Activated T-cell treated with anti-CD3 and anti-CD28 coated beads for 48 hours (primary cell): ENCODE measurements around the gene ABCD3.
A peak's percentile ranks its signal among the peaks of the same experiment; 100 is the strongest.
"Not testable (repeated sequence)": the region's sequence is repeated elsewhere in the genome, so short reads cannot be mapped to it uniquely, and the experiment has no call there.

Source experiments
- DNase-seq: peaks from one replicate; pipeline ENCODE4 v3.0.0-alpha.2; 2020; ENCODE audit warnings: low read depth

Gene ABCD3

DNA sequence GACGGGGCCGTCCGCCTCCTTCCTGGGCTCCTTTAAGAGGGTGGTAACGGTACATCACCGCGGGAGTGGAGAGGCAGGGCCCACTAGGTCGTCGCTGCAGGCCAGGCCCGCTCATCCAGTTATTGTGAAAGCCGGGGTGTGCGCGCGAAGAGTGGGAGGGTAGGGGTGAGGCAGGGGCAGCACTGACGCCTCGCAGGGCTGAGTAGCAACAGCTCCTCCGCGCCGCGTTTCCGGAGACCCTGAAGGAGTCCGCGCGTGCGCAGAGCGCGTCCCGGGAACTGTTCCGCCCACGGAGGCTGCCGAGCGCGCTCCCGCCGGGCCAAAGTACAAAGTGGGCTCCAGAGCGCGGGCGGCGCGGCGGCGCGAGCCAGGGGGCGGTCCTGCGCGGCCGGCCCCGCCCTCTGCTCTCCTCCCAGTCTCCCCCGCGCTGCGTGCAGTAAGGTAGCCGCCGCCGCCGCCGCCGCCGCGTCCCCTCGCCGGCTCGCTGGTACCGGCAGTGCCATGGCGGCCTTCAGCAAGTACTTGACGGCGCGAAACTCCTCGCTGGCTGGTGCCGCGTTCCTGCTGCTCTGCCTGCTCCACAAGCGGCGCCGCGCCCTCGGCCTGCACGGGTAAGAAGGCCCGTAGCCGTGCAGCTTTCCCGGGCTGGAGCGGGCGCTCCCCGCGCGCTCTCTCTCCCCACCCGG, at the start of gene ABCD3:
ABCD3 (plus strand) TSS at position 412 of the 686 bp plus-strand sequence; CDS start at position 502, 90 bp downstream.
- peak; percentile 98 for DNase-seq

DNA sequence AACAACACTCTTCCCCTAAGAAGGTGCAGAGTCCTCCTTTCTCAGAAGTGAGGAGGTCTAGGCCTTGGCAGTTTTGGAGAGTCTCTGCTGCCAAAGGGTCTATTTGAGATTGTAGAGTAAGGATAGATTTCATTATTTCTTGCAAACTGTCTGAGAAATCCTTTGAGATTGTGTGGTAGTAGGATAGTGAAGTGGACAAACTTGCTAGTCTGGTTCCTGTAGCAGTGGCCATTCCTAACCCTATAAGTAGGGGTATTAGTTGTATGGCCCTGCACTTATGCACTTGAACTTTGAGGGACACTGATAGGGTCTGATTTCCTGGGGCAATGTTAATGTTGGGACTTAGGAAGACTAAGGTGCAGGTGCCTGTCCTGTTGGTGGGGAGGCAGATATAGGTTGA, 45.4 kb upstream of the ABCD3 start:
- not testable (repeated sequence) for DNase-seq

DNA sequence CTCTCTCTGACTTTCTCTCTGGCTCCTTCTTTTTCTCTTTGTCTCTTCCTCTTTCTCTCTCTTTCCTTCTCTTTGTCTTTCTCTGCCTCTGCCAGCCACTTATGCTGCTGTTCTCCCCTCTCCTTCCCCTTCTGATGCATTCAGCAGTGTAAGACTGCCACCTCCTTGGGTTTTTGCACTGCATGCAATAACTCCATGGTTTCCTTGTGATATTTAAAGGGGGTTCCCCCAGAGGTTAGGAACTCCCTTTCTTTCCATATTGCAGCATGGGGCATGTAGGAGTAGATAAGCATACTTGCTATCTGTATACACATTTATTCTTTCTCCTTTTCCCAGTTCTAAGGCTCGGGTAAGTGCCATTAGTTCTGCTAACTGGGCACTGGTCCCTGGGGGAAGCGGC, 44.9 kb upstream of the ABCD3 start:
- DNase-seq, result not testable (repeated sequence)

DNA sequence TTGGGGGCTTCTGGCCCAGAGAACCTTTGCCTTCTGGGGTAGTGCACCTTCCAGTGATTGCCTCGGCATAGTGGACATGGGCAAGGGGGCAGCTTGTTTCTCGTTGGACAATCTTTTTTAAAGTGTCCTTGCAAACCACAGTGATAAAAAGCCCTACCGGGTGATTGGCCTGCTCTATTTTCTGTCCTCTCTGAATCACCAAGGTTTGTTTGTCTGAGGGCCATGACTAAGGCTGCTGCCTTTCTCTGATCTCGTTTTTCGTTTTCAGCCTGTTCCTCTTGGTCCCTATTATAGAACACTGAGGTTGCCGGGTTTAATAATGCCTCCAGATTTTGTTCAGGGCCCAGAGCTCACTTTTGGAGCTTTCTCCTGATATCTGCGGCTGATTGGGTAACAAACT, 42.5 kb upstream of the ABCD3 start:
- DNase-seq, result not testable (repeated sequence)

DNA sequence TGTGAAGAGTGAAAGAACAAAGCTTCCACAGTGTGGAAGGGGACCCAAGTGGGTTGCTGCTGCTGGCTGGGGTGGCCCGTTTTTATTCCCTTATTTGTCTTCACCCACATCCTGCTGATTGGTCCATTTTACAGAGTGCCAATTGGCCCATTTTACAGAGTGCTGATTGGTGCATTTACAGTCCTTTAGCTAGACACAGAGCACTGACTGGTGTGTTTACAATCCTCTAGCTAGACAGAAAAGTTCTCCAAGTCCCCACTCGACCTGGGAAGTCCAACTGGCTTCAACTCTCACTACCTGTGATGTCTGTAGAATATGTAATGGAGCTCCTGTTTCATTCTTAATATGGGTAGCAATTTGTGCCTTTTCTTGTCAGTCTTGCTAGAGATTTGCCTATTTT, 39.7 kb upstream of the ABCD3 start:
- not testable (repeated sequence) for DNase-seq

DNA sequence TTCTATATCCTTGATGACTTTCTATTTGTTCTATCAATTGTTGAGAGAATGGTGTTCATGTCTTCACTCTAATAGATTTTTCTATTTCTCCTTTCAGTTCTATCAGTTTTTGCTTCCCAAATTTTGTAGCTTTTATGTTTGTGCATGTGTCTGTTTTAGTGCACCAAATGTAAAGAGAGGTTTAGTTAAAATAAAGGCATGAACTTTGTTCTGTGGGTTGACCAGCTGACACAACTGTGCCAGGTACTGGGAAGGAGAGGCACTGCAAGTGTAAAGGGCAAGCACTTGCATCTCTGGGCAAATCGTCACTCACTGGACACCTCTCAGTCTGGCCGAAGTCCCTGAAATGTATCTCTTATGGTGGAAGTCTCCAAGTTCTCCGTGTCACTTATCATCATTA, 38.6 kb upstream of the ABCD3 start:
- DNase-seq, result no peak

DNA sequence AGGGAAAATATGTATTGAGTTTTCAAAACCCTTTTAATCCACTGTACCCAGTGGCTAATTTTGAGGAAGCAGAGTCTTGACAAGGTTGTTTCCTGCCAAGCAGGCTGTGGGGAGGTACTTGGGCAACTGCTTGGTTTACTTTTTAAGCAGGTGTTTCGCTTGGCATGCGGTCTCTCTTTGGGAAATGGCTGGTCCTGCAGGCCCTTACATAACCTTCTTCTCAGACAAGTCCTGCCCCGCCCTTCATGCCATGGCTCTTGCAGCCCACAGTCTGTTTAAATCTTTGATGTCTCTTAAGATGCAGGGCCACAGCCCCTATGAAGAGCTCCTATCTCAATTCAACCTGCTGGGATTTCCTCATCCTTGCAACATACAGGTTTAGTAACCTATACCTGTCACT, 36.0 kb upstream of the ABCD3 start:
- DNase-seq, result no peak

DNA sequence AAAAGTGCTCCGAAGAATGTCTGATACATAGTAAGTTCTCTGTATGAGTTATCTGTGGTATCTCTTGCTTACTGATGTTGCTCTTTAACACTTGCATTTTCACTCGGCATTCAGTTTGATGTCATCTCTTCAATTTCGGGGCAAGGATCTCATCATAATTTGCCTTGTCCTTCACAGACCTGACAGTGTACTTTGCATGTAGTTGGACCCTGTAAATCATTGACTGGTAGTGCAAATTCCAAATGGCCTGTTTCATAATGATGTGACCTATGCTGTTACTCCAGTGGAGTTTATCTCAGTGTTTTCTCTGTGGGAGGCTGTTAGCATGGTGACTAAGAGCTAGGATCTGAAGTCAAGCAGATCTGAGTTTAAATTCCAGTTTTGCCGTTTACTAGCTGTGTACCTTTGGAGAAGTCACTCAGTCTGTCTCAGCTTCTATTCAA, 34.2 kb upstream of the ABCD3 start:
- DNase-seq, result no peak

DNA sequence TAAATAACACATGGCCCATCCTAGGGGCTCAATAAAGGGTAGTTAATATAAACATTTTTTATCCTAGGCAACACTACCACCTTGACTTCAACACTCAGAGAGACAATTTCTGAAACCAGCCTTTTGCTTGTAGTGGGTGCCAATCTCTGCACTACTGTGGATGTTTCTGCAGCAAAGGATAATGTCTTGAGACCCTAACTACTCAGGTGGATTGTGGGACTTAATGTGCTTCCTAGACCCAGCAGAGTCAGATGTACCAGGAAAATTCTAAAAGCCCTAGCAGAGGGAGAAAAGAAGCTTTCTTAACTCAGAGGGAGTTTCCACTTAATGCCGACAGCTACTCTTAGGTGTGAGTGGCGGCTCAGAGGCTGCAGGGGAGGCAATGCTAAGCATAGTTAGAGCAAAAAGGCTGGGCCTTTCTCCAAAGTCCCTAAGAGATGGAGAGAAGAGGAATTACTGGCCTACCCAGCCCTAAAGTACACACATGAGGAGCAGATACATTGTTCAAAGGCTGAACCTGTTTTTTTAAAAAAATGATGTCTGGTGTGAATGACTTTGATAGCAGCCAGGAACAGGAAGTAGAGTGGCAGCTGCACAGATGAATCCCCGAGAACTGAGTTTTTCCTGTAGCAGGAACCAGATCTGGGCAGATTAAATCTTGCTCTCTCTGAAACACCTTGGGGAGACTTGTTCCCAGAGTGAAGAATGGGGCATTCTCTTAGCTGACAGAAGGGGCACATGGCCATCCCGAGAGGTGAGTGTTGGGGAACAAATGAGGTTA, 33.5 kb upstream of the ABCD3 start:
- DNase-seq, result no peak

DNA sequence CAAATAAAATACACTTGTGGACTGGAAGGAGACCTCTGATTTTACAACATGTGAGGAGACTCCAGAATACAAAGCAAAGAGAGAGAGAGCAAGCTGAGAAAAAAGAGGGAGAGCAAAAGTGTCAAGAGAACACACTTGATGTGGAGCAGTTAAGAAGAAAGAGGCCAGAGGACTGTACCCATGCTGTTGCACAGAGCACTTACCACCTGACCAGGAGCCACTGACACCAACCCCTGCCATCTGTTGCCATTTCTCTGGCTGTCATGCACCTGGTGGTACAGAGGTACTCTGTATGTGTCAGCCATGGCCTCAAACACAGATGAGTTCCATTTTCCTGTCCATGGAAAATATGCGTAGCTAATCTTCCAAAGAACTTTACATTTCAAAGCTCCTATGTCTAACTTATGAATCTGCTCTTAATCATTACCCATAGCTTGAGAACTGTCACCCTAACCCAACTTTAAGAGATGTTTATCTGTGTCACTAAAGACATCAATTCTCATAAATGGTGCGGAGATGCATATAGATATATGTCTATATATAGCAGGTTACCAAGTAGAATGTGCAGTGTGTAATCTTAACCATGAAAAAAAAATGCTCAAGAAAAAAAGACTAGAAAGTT, 32.8 kb upstream of the ABCD3 start:
- DNase-seq, result peak; percentile 37

DNA sequence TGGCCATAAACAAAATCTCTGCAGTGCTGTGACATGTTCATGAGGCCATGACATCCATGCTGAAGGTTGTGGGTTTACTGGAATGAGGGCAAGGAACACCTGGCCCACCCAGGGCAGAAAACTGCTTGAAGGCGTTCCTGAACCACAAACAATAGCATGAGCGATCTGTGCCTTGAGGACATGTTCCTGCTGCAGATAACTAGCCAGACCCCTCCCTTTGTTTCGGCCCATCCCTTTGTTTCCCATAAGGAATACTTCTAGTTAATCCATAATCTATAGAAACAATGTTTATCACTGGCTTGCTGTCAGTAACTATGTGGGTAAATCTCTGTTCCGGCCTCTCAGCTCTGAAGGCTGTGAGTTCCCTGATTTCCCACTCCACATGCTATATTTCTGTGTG, 28.9 kb upstream of the ABCD3 start:
- DNase-seq, result no peak

DNA sequence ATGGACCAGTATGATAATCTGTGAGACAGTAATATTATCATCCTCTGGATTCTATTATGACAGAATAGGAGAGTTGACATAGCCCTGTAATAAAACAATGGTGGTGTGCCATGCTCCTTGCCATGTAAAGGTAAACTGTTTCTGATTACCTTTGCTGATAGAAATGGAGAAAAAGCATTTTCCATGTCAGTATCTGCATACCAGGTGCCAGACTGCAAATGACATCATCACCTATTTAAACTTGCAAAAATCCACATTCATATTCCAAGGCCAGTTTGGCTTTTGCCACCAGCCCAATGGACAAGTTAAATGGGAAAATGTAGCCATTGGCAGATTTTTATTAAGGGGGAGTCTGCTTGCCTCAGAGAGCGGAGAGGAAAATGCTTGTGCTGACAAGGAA, 23.9 kb upstream of the ABCD3 start:
- DNase-seq, result no peak

DNA sequence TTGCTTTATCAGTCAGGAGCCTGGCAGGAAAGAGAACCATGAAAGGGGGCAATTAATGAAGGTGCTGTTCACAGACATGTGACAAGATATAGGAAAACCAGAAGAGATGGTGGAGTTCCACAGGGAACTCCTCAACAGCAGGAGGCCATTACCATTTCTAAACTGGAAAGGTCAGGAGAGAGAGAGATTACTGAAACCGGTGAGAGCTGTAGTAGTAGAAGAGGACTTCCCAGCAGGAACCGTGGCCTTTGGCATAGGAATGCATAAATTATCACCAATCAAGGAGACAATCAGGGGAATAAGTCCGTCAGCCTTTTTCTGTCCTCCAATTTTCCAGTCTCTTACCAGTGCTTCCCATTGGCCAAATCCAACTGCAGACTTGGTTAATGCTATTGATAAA, 23.0 kb upstream of the ABCD3 start:
- DNase-seq, result no peak

DNA sequence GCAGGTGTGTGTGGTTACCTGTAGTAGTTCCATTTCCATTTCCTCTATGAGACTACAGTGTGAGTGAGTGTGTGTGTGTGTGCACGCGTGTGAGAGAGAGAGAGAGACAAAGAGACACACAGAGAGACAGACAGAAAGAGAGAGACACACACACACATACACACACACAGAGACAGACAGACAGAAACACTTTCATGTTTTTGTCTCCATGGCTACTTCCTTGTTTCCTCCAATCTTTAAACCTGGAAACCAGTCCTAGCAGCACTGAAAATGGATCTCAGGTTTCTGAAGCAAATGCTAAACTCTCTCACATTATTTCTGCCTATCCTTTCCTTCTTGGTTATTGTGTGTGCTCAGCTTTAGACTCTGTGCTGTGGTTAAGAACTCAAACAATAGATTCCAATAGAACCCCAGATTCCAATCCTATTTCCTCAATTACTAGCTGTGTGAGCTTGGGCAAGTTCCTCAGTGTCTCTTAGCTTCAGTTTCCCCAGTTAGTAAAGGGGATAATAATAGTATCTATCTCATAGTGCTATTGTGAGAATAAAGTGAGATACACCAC, 22.4 kb upstream of the ABCD3 start:
- DNase-seq, result no peak

DNA sequence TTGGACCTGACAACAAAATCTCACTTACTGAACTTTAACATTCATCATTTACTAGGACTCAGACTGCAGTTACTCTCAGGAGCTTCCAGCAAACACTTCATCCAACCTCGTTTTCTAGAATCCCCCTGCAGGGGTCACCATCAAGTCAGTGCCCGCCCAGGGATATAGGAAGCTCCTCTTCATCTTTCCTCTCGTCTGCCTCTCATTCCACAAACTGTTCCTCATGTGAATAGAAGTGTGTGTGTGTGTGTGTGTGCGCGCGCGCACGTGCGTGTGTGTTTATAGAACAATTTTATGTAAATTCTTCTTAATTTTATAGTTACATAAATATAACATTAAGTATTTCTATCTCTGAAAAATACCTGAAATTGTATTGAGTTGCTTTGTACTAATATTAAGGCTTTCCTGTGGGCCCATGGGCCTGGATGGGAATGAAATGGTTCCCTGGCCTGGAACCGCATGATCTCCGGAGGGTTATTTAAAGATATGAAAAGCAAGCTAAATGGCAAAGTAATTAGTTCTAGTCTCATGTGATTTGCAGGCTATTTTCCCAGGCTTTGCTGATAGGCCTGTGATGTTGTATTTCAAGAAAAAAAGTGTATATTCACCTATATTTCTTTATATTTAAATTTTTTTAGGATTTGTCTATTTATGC, 21.7 kb upstream of the ABCD3 start:
- no peak for DNase-seq

DNA sequence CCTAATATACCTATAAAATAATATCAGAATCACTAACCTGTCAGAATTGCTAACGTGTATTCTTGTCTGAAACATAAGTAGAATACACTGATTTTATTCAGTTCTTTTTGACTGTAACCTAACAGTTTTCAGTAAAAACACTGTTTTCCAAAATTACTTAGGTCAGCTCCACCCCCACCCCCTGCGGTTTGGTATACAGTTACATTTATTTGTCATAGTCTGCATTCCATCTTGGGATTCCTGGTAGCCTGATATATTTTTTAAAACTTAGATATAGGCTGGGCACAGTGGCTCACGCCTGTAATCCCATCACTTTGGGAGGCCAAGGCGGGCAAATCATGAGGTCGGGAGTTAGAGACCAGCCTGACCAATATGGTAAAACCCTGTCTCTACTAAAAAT, 19.8 kb upstream of the ABCD3 start:
- DNase-seq, result no peak

DNA sequence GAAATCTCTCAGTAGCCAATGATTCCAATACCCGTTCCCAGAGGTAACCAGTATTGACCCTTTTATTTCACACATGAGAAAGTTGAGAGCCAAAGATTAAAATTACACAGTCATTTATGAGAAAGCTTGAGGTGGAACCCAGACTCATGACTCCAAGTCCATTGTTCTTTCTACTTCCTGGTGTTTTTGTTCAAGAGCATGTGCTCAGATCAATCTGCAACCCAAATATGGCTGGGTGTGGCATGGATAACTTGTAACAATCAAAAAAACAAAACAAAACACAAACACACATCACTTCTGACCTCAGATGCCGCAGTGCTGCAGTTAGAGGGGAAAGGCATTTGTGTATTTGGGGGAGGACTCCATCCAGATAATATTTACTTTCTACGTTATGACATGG, 18.7 kb upstream of the ABCD3 start:
- no peak for DNase-seq

DNA sequence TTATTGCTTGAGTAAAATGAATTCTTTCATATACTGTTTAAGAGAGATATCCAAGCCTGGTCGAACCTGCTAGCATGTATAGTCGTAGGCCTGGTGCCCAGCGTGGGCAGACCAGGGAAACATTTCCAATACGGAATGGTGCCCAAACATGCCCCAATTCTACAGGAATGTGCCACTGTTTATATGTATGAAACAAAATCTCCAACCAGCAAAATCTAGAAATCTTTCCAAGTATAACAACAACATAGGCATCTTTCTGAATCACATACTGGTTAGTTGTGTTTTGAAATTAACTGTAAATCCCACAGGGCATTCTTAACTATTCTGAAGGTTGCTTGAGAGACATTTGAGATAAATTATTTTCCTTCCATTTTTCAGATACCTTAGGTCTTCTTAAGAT, 17.0 kb upstream of the ABCD3 start:
- DNase-seq, result no peak

DNA sequence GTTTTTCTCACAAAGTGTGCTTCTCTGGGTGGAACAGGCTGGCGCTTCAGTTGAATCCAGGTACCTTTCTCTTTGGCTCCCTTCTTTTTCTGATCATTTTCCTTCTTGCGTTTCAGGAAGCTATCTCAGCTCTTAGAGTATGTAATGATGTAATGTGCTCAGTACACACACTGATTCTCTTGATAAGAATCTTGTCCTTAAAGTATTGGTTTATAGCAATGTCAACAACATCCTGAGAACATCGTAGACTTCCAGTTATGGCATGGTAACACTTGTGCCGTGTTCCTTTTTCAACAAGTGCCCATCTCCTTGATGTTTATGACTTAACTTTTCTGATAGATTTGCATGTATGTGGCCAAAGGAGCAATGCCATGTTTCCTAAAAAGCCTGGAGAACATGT, 11.7 kb upstream of the ABCD3 start:
- DNase-seq, result no peak

DNA sequence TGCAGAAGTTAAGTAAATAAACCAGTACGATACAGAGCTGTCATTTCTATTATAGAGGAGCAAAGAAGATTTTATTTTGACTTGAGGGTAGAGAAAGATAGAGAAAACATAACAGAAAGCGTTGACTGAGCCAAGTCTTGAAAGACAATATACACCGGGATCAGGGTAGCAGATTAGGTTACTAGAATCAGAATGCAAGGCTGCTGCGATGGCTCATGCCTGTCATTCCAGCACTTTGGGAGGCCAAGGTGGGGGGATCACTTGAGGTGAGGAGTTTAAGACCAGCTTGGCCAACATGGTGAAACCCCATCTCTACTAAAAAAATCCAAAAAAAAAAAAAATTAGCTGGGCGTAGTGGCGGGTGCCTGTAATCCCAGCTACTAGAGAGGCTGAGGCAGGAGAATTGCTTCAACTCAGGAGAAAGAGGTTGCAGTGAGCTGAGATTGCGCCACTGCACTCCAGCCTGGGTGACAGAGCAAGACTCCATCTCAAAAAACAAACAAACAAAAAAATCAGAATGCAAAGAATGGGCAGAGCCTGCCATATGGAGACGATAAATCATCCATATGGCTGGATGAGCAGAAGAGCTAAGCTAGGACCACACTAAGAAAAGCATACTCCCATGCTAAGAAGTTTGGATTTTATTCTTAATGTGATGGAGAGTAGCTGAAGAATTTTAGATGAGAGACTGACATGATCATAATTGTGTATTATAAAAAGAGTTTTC, 9.9 kb upstream of the ABCD3 start:
- DNase-seq, result no peak

DNA sequence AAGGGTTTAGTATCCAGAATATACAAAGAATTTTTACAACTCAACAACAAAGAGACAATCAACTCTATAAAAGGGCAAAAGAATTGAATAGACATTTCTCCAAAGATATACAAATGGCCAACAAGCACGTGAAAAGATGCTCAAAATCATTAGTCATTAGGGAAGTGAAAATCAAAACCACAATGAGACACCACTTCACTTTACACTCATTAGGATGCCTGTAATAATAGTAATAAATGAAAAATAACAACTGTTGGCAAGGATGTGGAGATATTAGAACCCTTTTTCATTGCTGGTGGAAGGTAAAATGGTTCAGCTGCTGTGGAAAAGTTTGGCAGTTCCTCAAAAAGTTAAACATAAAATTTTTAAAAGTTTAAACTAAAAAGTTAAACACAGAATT, 7.0 kb upstream of the ABCD3 start:
- DNase-seq, result no peak

DNA sequence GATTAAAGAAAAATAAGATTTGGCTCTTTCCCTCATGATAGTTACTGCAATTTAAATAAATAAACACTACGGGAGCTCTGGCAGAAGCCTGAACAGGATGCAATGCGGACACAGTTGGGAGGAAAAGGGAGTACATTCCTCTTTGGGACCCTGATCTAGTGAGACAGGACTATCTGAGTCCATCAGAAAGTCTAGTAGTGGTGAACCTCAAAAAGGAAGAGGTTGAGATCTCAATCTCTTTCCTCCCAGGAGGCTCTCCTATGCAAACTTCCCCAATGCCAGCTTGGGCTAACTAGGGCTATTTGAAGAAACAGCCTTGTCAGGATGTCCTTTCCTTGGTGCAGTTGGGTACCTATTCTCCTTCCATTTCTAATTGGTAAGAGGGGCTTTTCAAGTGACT, 4.9 kb upstream of the ABCD3 start:
- DNase-seq, result no peak
